ENCODE measurements around the gene EML6.
"Not testable (repeated sequence)": the region's sequence is repeated elsewhere in the genome, so short reads cannot be mapped to it uniquely, and the experiment has no call there.

The EML6 gene

GRCh38 chr2:54723131-54723995 lies at the start of gene EML6:
TSS of gene EML6 (plus strand) at chr2:54723662. CDS start at chr2:54725062, 1,400 bp downstream.
- peak; percentile 97 to 98 for DNase-seq

- no peak for DNase-seq
Observed at GRCh38 chr2:54675281-54675680, 48.2 kb upstream of the EML6 start.

GRCh38 chr2:54675738-54676137 lies 47.7 kb upstream of the EML6 start:
- no peak for DNase-seq

GRCh38 chr2:54676656-54677055 lies 46.8 kb upstream of the EML6 start:
- no peak for DNase-seq

GRCh38 chr2:54677476-54678265 lies 45.8 kb upstream of the EML6 start:
- no peak for DNase-seq

GRCh38 chr2:54678719-54679118 lies 44.7 kb upstream of the EML6 start:
- no peak for DNase-seq

- DNase-seq, result peak; percentile 6 to 32
Observed at GRCh38 chr2:54680397-54681041, 42.9 kb upstream of the EML6 start.

GRCh38 chr2:54681416-54681815 lies 42.0 kb upstream of the EML6 start:
- DNase-seq, result no peak

GRCh38 chr2:54683596-54683995 lies 39.9 kb upstream of the EML6 start:
- DNase-seq, result no peak

- no peak for DNase-seq
Observed at GRCh38 chr2:54685263-54685775, 38.1 kb upstream of the EML6 start.

GRCh38 chr2:54687595-54688152 lies 35.8 kb upstream of the EML6 start:
- no peak for DNase-seq

GRCh38 chr2:54691445-54692135 lies 31.9 kb upstream of the EML6 start:
- no peak for DNase-seq

GRCh38 chr2:54692556-54692955 lies 30.9 kb upstream of the EML6 start:
- DNase-seq, result no peak

GRCh38 chr2:54695378-54695777 lies 28.1 kb upstream of the EML6 start:
- no peak for DNase-seq

- DNase-seq, result no peak
Observed at GRCh38 chr2:54697934-54698333, 25.5 kb upstream of the EML6 start.

- not testable (repeated sequence) for DNase-seq
Observed at GRCh38 chr2:54698926-54699325, 24.5 kb upstream of the EML6 start.

GRCh38 chr2:54699665-54700064 lies 23.8 kb upstream of the EML6 start:
- DNase-seq, result no peak

- no peak for DNase-seq
Observed at GRCh38 chr2:54701029-54701428, 22.4 kb upstream of the EML6 start.

GRCh38 chr2:54704238-54704637 lies 19.2 kb upstream of the EML6 start:
- no peak for DNase-seq

GRCh38 chr2:54704688-54705605 lies 18.5 kb upstream of the EML6 start:
- DNase-seq, result peak; percentile 80 to 87

- no peak for DNase-seq
Observed at GRCh38 chr2:54706622-54707021, 16.8 kb upstream of the EML6 start.
